Trophoblast cell (in vitro differentiated cells and primary cell): Measurements from ENCODE around the gene WNT9A.

Experiments
- DNase-seq, 2 donors: peaks; one replicate each; pipeline ENCODE4 v3.0.0-alpha.2; 2016
- H2AFZ ChIP-seq: 2 replicates; pipeline ENCODE4 v1.6.1; 2013; ENCODE audit warnings: low read length, moderate library complexity, mild to moderate bottlenecking; ENCODE audit not compliant: insufficient read depth, poor library complexity
- H2AK5ac ChIP-seq: 2 replicates; pipeline ENCODE4 v1.6.1; 2013; ENCODE audit warnings: mild to moderate bottlenecking, low read length
- H2BK120ac ChIP-seq: 2 replicates; pipeline ENCODE4 v1.6.1; 2013; ENCODE audit warnings: low read length, mild to moderate bottlenecking, moderate library complexity; ENCODE audit not compliant: insufficient read depth, poor library complexity
- H2BK12ac ChIP-seq: 2 replicates; pipeline ENCODE4 v1.6.1; 2013; ENCODE audit warnings: mild to moderate bottlenecking, low read length, moderate library complexity
- H2BK5ac ChIP-seq: 2 replicates; pipeline ENCODE4 v1.6.1; 2013; ENCODE audit warnings: low read length, low read depth, moderate library complexity, mild to moderate bottlenecking; ENCODE audit not compliant: poor library complexity
- H3K14ac ChIP-seq: 2 replicates; pipeline ENCODE4 v1.6.1; 2013; ENCODE audit warnings: mild to moderate bottlenecking, low read length
- H3K18ac ChIP-seq: 2 replicates; pipeline ENCODE4 v1.6.1; 2013; ENCODE audit warnings: mild to moderate bottlenecking, low read length
- H3K23ac ChIP-seq: 2 replicates; pipeline ENCODE4 v1.6.1; 2013; ENCODE audit warnings: low read length
- H3K27ac ChIP-seq: 2 replicates; pipeline ENCODE4 v1.5.1; 2013; ENCODE audit warnings: low read depth, mild to moderate bottlenecking, inconsistent platforms, low read length, moderate library complexity
- H3K27me3 ChIP-seq: 2 replicates; pipeline ENCODE4 v1.6.1; 2013; ENCODE audit warnings: inconsistent platforms, mild to moderate bottlenecking, low read length, moderate library complexity; ENCODE audit not compliant: insufficient read depth
- H3K36me3 ChIP-seq, 2 experiments: 1 replicate in 1 of 2; 2 replicates in 1 of 2; pipeline ENCODE4 v1.6.1; 2013; ENCODE audit warnings: low read length in 2 of 2, mild to moderate bottlenecking in 2 of 2, moderate library complexity in 1 of 2; ENCODE audit not compliant: insufficient read depth in 2 of 2, control insufficient read depth in 1 of 2
- H3K4ac ChIP-seq: 2 replicates; pipeline ENCODE4 v1.6.1; 2013; ENCODE audit warnings: low read depth, mild to moderate bottlenecking, low read length, moderate library complexity
- H3K4me1 ChIP-seq, 2 experiments: 1 replicate in 1 of 2; 2 replicates in 1 of 2; pipeline ENCODE4 v1.6.1; 2013; ENCODE audit warnings: low read length in 2 of 2, mild to moderate bottlenecking in 2 of 2, moderate library complexity in 1 of 2; ENCODE audit not compliant: insufficient read depth in 2 of 2, control insufficient read depth in 1 of 2
- H3K4me2 ChIP-seq: 2 replicates; pipeline ENCODE4 v1.6.1; 2013; ENCODE audit warnings: inconsistent platforms, mild to moderate bottlenecking, low read length, moderate library complexity
- H3K4me3 ChIP-seq: 2 replicates; pipeline ENCODE4 v1.5.1; 2013; ENCODE audit warnings: mild to moderate bottlenecking, low read depth, low read length, inconsistent platforms
- H3K79me1 ChIP-seq: one replicate; pipeline ENCODE4 v1.6.1; 2013; ENCODE audit warnings: low read length
- H3K79me2 ChIP-seq: 2 replicates; pipeline ENCODE4 v1.6.1; 2013; ENCODE audit warnings: low read length, mild to moderate bottlenecking; ENCODE audit not compliant: control insufficient read depth, insufficient read depth, poor library complexity
- H3K9ac ChIP-seq: 2 replicates; pipeline ENCODE4 v1.6.1; 2013; ENCODE audit warnings: mild to moderate bottlenecking, low read length
- H3K9me3 ChIP-seq: 2 replicates; pipeline ENCODE4 v1.6.1; 2013; ENCODE audit warnings: low read depth, mild to moderate bottlenecking, control low read depth, inconsistent platforms, low read length; ENCODE audit not compliant: insufficient read depth
- H4K12ac ChIP-seq: 2 replicates; pipeline ENCODE4 v1.6.1; 2013; ENCODE audit warnings: low read depth, mild to moderate bottlenecking, low read length, moderate library complexity
- H4K8ac ChIP-seq: 2 replicates; pipeline ENCODE4 v1.6.1; 2013; ENCODE audit warnings: low read depth, mild to moderate bottlenecking, low read length, moderate library complexity
- H4K91ac ChIP-seq: one replicate; pipeline ENCODE4 v1.6.1; 2013; ENCODE audit warnings: low read depth, mild to moderate bottlenecking, low read length, moderate library complexity
- WGBS: extraction: QIAGEN DNeasy Blood & Tissue Kit; methylation state at CpG from one replicate; pipeline ENCODE4 v1.1.7; 2013; ENCODE audit warnings: missing lambda C conversion rate; ENCODE audit not compliant: insufficient read length, insufficient coverage; ENCODE audit errors: extremely low coverage; 5-methylcytosine and 5-hydroxymethylcytosine counted together

The WNT9A gene

GRCh38 chr1:227935826-227936225, 11.9 kb downstream of the WNT9A start:
- Histone ChIP-seq H4K8ac (no peak overlapping the region), H4K91ac (no peak overlapping the region), H4K12ac (no peak overlapping the region), H3K9ac (no peak overlapping the region), H2BK12ac (no peak overlapping the region), H3K4ac (no peak overlapping the region), H3K27me3 (no peaks in the 10 kb centered on the region), H3K79me1 (peaks cover 7% of the 10 kb centered on the region), H2AFZ (no peak overlapping the region), H3K14ac (no peak overlapping the region), H2BK120ac (no peak overlapping the region), H3K18ac (no peak overlapping the region), H3K36me3 (peaks cover 3 to 14% of the 10 kb centered on the region in 2 experiments), H2AK5ac (no peak overlapping the region), H3K4me3 (no peak overlapping the region), H3K79me2 (peaks cover 1% of the 10 kb centered on the region), H3K9me3 (peaks cover 15% of the 10 kb centered on the region), H3K4me1 (peaks cover 28 to 39% of the 10 kb centered on the region in 2 experiments), H2BK5ac (no peak overlapping the region), H3K23ac (no peak overlapping the region), H3K4me2 (no peak overlapping the region), H3K27ac (no peak overlapping the region)
- no CpG with 5 or more reads among the region's 7 CpGs for WGBS
- no peak for DNase-seq

GRCh38 chr1:227934476-227935313, 13.0 kb downstream of the WNT9A start:
- Histone ChIP-seq H3K4me3 (no peak overlapping the region), H2BK5ac (no peak overlapping the region), H3K18ac (peak overlapping the region; percentile 34), H3K9me3 (peaks cover 13% of the 10 kb centered on the region), H3K23ac (no peak overlapping the region), H3K27ac (peak overlapping the region; percentile 13), H4K8ac (no peak overlapping the region), H2AK5ac (no peak overlapping the region), H4K12ac (no peak overlapping the region), H3K9ac (no peak overlapping the region), H2BK12ac (no peak overlapping the region), H2BK120ac (no peak overlapping the region), H2AFZ (no peak overlapping the region), H3K14ac (no peak overlapping the region), H3K4me2 (no peak overlapping the region), H3K36me3 (peaks cover 0 to 14% of the 10 kb centered on the region in 2 experiments), H3K4ac (no peak overlapping the region), H4K91ac (no peak overlapping the region), H3K27me3 (no peaks in the 10 kb centered on the region), H3K79me2 (no peaks in the 10 kb centered on the region), H3K79me1 (peaks cover 7% of the 10 kb centered on the region), H3K4me1 (peaks cover 18 to 34% of the 10 kb centered on the region in 2 experiments)
- no CpG with 5 or more reads among the region's 5 CpGs for WGBS
- peak; percentile 94 to 96 for DNase-seq

- H3K23ac ChIP-seq, result no peak overlapping the region
- peaks cover 1 to 6% of the 10 kb centered on the region in 2 experiments for H3K4me1 ChIP-seq
- H4K8ac ChIP-seq, result no peak overlapping the region
- H4K12ac ChIP-seq, result no peak overlapping the region
- H3K4me3 ChIP-seq, result peak overlapping the region; percentile 23
- H2BK12ac ChIP-seq, result no peak overlapping the region
- no peak overlapping the region for H3K14ac ChIP-seq
- no peak overlapping the region for H2AK5ac ChIP-seq
- no peak overlapping the region for H3K4ac ChIP-seq
- no peak overlapping the region for H3K4me2 ChIP-seq
- peaks cover 0 to 3% of the 10 kb centered on the region in 2 experiments for H3K36me3 ChIP-seq
- no peak overlapping the region for H3K9ac ChIP-seq
- WGBS, result no CpG with 5 or more reads among the region's 17 CpGs
- H2BK120ac ChIP-seq, result no peak overlapping the region
- H3K18ac ChIP-seq, result no peak overlapping the region
- H2BK5ac ChIP-seq, result no peak overlapping the region
- no peak overlapping the region for H3K27ac ChIP-seq
- H3K79me2 ChIP-seq, result no peaks in the 10 kb centered on the region
- H3K9me3 ChIP-seq, result peaks cover 5% of the 10 kb centered on the region
- no peak overlapping the region for H4K91ac ChIP-seq
- no peaks in the 10 kb centered on the region for H3K79me1 ChIP-seq
- H3K27me3 ChIP-seq, result no peaks in the 10 kb centered on the region
- no peak for DNase-seq
- no peak overlapping the region for H2AFZ ChIP-seq
Observed at GRCh38 chr1:227929751-227930472, 17.8 kb downstream of the WNT9A start.

- no peak overlapping the region for H3K14ac ChIP-seq
Observed at GRCh38 chr1:227928811-227929375, 18.8 kb downstream of the WNT9A start.

More at GRCh38 chr1:227928811-227929375, 18.8 kb downstream of the WNT9A start:
- Histone ChIP-seq H3K9ac (no peak overlapping the region), H4K12ac (no peak overlapping the region), H2BK5ac (no peak overlapping the region), H2BK120ac (no peak overlapping the region), H3K79me2 (no peaks in the 10 kb centered on the region), H4K91ac (no peak overlapping the region), H3K9me3 (peaks cover 4% of the 10 kb centered on the region), H3K18ac (no peak overlapping the region), H2AFZ (no peak overlapping the region), H2BK12ac (no peak overlapping the region), H3K4me3 (no peak overlapping the region), H3K4ac (no peak overlapping the region), H3K27ac (no peak overlapping the region), H3K79me1 (no peaks in the 10 kb centered on the region), H3K4me2 (no peak overlapping the region), H3K23ac (no peak overlapping the region), H3K27me3 (no peaks in the 10 kb centered on the region), H3K36me3 (peaks cover 3% of the 10 kb centered on the region in 2 experiments), H2AK5ac (no peak overlapping the region), H4K8ac (no peak overlapping the region), H3K4me1 (peaks cover 0 to 6% of the 10 kb centered on the region in 2 experiments)
- no CpG with 5 or more reads among the region's 12 CpGs for WGBS
- DNase-seq, result no peak
